Stimulated activated CD4-positive, alpha-beta T cell treated with anti-CD3 and anti-CD28 coated beads, Interleukin-1b, Interleukin-23, amount 100 ng/mL, for 4 hours (primary cell): Measurements from ENCODE around the gene LAG3.
"Not testable (repeated sequence)": the region's sequence is repeated elsewhere in the genome, so short reads cannot be mapped to it uniquely, and the experiment has no call there.

Experiments used
- DNase-seq, 2 donors: peaks; one replicate each; pipeline ENCODE4 v3.0.0-alpha.2; 2020; ENCODE audit warnings: low read depth in 2 of 2

Gene LAG3

GRCh38 chr12:6772331-6772695 is at the start of gene LAG3:
TSS of gene LAG3 (plus strand) at chr12:6772520. CDS start at chr12:6772853, 333 bp downstream.
- DNase-seq: peak; percentile 60 to 63

GRCh38 chr12:6722863-6723262 is 49.5 kb upstream of the LAG3 start:
- no peak for DNase-seq

GRCh38 chr12:6723607-6724408 is 48.5 kb upstream of the LAG3 start, which contains the start of gene COPS7A:
TSS of gene COPS7A (plus strand) at chr12:6724046. CDS start at chr12:6724657, 611 bp downstream.
- peak; percentile 77 to 91 for DNase-seq

- DNase-seq: peak in 1 of 2 donors; percentile 13
Measured at GRCh38 chr12:6724409-6724797, 47.9 kb upstream of the LAG3 start.

- DNase-seq: no peak
Measured at GRCh38 chr12:6725350-6725749, 47.0 kb upstream of the LAG3 start.

- DNase-seq: no peak
Measured at GRCh38 chr12:6729186-6729585, 43.1 kb upstream of the LAG3 start.

GRCh38 chr12:6730169-6730568 is 42.2 kb upstream of the LAG3 start:
- no peak for DNase-seq

GRCh38 chr12:6734506-6735387 is 37.6 kb upstream of the LAG3 start:
- no peak for DNase-seq

- DNase-seq: no peak
Measured at GRCh38 chr12:6735448-6736191, 36.7 kb upstream of the LAG3 start.

GRCh38 chr12:6736754-6737153 is 35.6 kb upstream of the LAG3 start:
- DNase-seq: no peak

- not testable (repeated sequence) for DNase-seq
Measured at GRCh38 chr12:6742080-6742479, 30.2 kb upstream of the LAG3 start.

GRCh38 chr12:6742834-6743233 is 29.5 kb upstream of the LAG3 start:
- DNase-seq: no peak

- not testable (repeated sequence) for DNase-seq
Measured at GRCh38 chr12:6743300-6743699, 29.0 kb upstream of the LAG3 start.

GRCh38 chr12:6745741-6746525 is 26.4 kb upstream of the LAG3 start:
- no peak for DNase-seq

GRCh38 chr12:6747216-6747615 is 25.1 kb upstream of the LAG3 start:
- no peak for DNase-seq

GRCh38 chr12:6748761-6749160 is 23.6 kb upstream of the LAG3 start:
- DNase-seq: no peak

- DNase-seq: no peak
Measured at GRCh38 chr12:6750506-6750905, 21.8 kb upstream of the LAG3 start.

GRCh38 chr12:6751767-6752166 is 20.6 kb upstream of the LAG3 start:
- no peak for DNase-seq

- DNase-seq: no peak
Measured at GRCh38 chr12:6752167-6752920, 20.0 kb upstream of the LAG3 start.
